ENCODE measurements around the gene CADM4. TPM values are rescaled to one million over a fixed set of nuclear protein-coding genes. Genes with fewer than 3 reads are reported as not detected.
A peak's percentile ranks its signal among the peaks of the same experiment; 100 is the strongest.

Gene CADM4
- total and polyA plus RNA-seq, 9 of the 15 experiments (the other 6 are each of a cell fraction or from before 2014, with no cell fraction given), result 0.03 to 4.6 (median 1.3) TPM

DNA sequence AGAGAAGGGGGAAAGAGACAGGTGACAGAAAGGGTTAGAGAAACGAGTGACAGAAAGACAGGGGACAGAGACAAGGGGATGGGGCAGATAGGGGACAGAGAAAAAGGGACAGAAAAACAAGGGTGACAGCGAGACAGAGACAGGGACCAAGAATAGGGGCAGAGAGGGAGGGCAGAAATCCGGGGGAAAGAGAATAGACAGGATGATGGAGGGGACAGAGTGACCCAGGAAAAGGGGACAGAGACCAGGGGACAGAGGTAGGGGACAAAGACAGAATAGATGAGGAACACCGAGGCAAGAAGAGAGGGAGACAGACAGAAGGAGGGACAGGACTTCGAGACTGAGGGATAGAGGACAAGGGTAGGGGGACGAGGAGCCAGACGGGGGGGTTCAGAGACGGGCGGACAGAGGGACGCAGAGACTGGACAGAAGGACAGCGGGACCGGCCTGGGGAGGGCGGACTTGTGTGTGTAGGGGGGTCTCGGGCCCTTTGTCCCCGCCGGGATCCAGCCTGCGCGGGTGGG is 593 bp downstream of the CADM4 start (continued):
- TF ChIP-seq, protein P1, sequence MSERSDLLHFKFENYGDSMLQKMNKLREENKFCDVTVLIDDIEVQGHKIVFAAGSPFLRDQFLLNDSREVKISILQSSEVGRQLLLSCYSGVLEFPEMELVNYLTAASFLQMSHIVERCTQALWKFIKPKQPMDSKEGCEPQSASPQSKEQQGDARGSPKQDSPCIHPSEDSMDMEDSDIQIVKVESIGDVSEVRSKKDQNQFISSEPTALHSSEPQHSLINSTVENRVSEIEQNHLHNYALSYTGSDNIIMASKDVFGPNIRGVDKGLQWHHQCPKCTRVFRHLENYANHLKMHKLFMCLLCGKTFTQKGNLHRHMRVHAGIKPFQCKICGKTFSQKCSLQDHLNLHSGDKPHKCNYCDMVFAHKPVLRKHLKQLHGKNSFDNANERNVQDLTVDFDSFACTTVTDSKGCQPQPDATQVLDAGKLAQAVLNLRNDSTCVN (CRISPR knock-in tag; IDR thresholded peaks at IDR 0.05), result 0 out of 2 replicates have a peak, but pooled peaks have one; percentile 49
- TF ChIP-seq TEAD2 (tag; IDR thresholded peaks at IDR 0.05), result no peak
- TF ChIP-seq, protein P2, sequence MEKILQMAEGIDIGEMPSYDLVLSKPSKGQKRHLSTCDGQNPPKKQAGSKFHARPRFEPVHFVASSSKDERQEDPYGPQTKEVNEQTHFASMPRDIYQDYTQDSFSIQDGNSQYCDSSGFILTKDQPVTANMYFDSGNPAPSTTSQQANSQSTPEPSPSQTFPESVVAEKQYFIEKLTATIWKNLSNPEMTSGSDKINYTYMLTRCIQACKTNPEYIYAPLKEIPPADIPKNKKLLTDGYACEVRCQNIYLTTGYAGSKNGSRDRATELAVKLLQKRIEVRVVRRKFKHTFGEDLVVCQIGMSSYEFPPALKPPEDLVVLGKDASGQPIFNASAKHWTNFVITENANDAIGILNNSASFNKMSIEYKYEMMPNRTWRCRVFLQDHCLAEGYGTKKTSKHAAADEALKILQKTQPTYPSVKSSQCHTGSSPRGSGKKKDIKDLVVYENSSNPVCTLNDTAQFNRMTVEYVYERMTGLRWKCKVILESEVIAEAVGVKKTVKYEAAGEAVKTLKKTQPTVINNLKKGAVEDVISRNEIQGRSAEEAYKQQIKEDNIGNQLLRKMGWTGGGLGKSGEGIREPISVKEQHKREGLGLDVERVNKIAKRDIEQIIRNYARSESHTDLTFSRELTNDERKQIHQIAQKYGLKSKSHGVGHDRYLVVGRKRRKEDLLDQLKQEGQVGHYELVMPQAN (IDR thresholded peaks at IDR 0.05; ENCODE audit: borderline replicate concordance), result peak; percentile 37; the same call in 1 of the 2 replicates
- TF ChIP-seq TEAD4 (IDR thresholded peaks at IDR 0.05; ENCODE audit: low read length), result no peak
- no peak for TF ChIP-seq TEAD4 (CRISPR knock-in tag; IDR thresholded peaks at IDR 0.05; ENCODE audit: borderline replicate concordance)
- peak; percentile 53; the same call in 1 of the 2 replicates for TF ChIP-seq PHB2 (IDR thresholded peaks at IDR 0.05; ENCODE audit: low read depth)
- no peak for TF ChIP-seq C11orf30 (IDR thresholded peaks at IDR 0.05; ENCODE audit: low read depth)
- TF ChIP-seq SIN3B (IDR thresholded peaks at IDR 0.05; ENCODE audit: low read depth), result no peak
- TF ChIP-seq, protein P3, sequence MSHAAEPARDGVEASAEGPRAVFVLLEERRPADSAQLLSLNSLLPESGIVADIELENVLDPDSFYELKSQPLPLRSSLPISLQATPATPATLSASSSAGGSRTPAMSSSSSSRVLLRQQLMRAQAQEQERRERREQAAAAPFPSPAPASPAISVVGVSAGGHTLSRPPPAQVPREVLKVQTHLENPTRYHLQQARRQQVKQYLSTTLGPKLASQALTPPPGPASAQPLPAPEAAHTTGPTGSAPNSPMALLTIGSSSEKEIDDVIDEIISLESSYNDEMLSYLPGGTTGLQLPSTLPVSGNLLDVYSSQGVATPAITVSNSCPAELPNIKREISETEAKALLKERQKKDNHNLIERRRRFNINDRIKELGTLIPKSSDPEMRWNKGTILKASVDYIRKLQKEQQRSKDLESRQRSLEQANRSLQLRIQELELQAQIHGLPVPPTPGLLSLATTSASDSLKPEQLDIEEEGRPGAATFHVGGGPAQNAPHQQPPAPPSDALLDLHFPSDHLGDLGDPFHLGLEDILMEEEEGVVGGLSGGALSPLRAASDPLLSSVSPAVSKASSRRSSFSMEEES (CRISPR knock-in tag; IDR thresholded peaks at IDR 0.05), result no peak
- TF ChIP-seq POLR2H (tag; IDR thresholded peaks at IDR 0.05; ENCODE audit: low read depth), result no peak
- TF ChIP-seq, protein P4, sequence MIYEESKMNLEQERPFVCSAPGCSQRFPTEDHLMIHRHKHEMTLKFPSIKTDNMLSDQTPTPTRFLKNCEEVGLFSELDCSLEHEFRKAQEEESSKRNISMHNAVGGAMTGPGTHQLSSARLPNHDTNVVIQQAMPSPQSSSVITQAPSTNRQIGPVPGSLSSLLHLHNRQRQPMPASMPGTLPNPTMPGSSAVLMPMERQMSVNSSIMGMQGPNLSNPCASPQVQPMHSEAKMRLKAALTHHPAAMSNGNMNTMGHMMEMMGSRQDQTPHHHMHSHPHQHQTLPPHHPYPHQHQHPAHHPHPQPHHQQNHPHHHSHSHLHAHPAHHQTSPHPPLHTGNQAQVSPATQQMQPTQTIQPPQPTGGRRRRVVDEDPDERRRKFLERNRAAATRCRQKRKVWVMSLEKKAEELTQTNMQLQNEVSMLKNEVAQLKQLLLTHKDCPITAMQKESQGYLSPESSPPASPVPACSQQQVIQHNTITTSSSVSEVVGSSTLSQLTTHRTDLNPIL (CRISPR knock-in tag; IDR thresholded peaks at IDR 0.05), result no peak
- TF ChIP-seq, protein P5, sequence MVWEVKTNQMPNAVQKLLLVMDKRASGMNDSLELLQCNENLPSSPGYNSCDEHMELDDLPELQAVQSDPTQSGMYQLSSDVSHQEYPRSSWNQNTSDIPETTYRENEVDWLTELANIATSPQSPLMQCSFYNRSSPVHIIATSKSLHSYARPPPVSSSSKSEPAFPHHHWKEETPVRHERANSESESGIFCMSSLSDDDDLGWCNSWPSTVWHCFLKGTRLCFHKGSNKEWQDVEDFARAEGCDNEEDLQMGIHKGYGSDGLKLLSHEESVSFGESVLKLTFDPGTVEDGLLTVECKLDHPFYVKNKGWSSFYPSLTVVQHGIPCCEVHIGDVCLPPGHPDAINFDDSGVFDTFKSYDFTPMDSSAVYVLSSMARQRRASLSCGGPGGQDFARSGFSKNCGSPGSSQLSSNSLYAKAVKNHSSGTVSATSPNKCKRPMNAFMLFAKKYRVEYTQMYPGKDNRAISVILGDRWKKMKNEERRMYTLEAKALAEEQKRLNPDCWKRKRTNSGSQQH (CRISPR knock-in tag; IDR thresholded peaks at IDR 0.05), result peak; percentile 29; the same call in 1 of the 2 replicates
- no peak for TF ChIP-seq ZNF75A (CRISPR knock-in tag; IDR thresholded peaks at IDR 0.05)
- no peak for TF ChIP-seq KLF13 (tag; IDR thresholded peaks at IDR 0.05; ENCODE audit: borderline replicate concordance, low read depth)
